H9 (cell line): ENCODE data around the gene ARVCF. TPM values are rescaled to one million over a fixed set of nuclear protein-coding genes. Genes with fewer than 3 reads are reported as not detected.

Experiments used
- DNase-seq: peaks from one replicate; pipeline ENCODE4 v3.0.0-alpha.2; 2017
- H2AFZ ChIP-seq: one replicate; pipeline ENCODE4 v1.6.1; 2013; ENCODE audit warnings: mild to moderate bottlenecking, low read length, control low read depth, moderate library complexity
- H2AK5ac ChIP-seq: 2 replicates; pipeline ENCODE4 v1.6.1; 2013; ENCODE audit warnings: low read length, control low read depth, mixed read lengths; ENCODE audit not compliant: insufficient read length
- H2BK120ac ChIP-seq: one replicate; pipeline ENCODE4 v1.6.1; 2013; ENCODE audit warnings: low read depth, mild to moderate bottlenecking, low read length, control low read depth, inconsistent platforms; ENCODE audit not compliant: poor library complexity, severe bottlenecking
- H2BK12ac ChIP-seq: 2 replicates; pipeline ENCODE4 v1.6.1; 2013; ENCODE audit warnings: low read length, control low read depth, mixed read lengths, low read depth; ENCODE audit not compliant: insufficient read length
- H2BK15ac ChIP-seq: 2 replicates; pipeline ENCODE4 v1.6.1; 2013; ENCODE audit warnings: low read depth, low read length, control low read depth
- H2BK20ac ChIP-seq: one replicate; pipeline ENCODE4 v1.6.1; 2013; ENCODE audit warnings: low read depth, mild to moderate bottlenecking, low read length, control low read depth, inconsistent platforms; ENCODE audit not compliant: poor library complexity, severe bottlenecking
- H2BK5ac ChIP-seq: 2 replicates; pipeline ENCODE4 v1.6.1; 2013; ENCODE audit warnings: low read length, control low read depth, mixed read lengths; ENCODE audit not compliant: insufficient read length
- H3K14ac ChIP-seq: 2 replicates; pipeline ENCODE4 v1.6.1; 2013; ENCODE audit warnings: low read length, control low read depth; ENCODE audit not compliant: insufficient read depth
- H3K18ac ChIP-seq: 2 replicates; pipeline ENCODE4 v1.6.1; 2013; ENCODE audit warnings: low read depth, mild to moderate bottlenecking, mixed read lengths, low read length, control low read depth; ENCODE audit not compliant: insufficient read length
- H3K23ac ChIP-seq: 2 replicates; pipeline ENCODE4 v1.6.1; 2013; ENCODE audit warnings: low read length, control low read depth, mixed read lengths, low read depth; ENCODE audit not compliant: insufficient read length
- H3K23me2 ChIP-seq: 2 replicates; pipeline ENCODE4 v1.6.1; 2013; ENCODE audit warnings: low read depth, mild to moderate bottlenecking, mixed read lengths, low read length, control low read depth; ENCODE audit not compliant: insufficient read length, poor library complexity, severe bottlenecking
- H3K27ac ChIP-seq: 2 replicates; pipeline ENCODE4 v1.5.1; 2013; ENCODE audit warnings: low read length, control low read depth, mixed read lengths, low read depth; ENCODE audit not compliant: insufficient read length
- H3K27me3 ChIP-seq: 2 replicates; pipeline ENCODE4 v1.6.1; 2013; ENCODE audit warnings: low read length, control low read depth, inconsistent platforms; ENCODE audit not compliant: insufficient read depth
- H3K4ac ChIP-seq: 2 replicates; pipeline ENCODE4 v1.6.1; 2013; ENCODE audit warnings: low read depth, mild to moderate bottlenecking, control low read depth, inconsistent platforms, low read length, moderate library complexity
- H3K4me1 ChIP-seq: 2 replicates; pipeline ENCODE4 v1.6.1; 2013; ENCODE audit warnings: low read length, control low read depth, inconsistent platforms; ENCODE audit not compliant: insufficient read depth
- H3K4me2 ChIP-seq: 2 replicates; pipeline ENCODE4 v1.6.1; 2013; ENCODE audit warnings: low read length, control low read depth, mixed read lengths; ENCODE audit not compliant: insufficient read length, insufficient read depth
- H3K56ac ChIP-seq: 2 replicates; pipeline ENCODE4 v1.6.1; 2013; ENCODE audit warnings: low read depth, mild to moderate bottlenecking, mixed read lengths, low read length, control low read depth; ENCODE audit not compliant: insufficient read length
- H3K79me1 ChIP-seq: 2 replicates; pipeline ENCODE4 v1.6.1; 2013; ENCODE audit warnings: low read depth, mild to moderate bottlenecking, moderate library complexity, low read length, control low read depth, inconsistent platforms; ENCODE audit not compliant: insufficient read depth, poor library complexity, severe bottlenecking
- H3K79me2 ChIP-seq: 2 replicates; pipeline ENCODE4 v1.6.1; 2013; ENCODE audit warnings: low read length, control low read depth, inconsistent platforms; ENCODE audit not compliant: insufficient read depth
- H3K9ac ChIP-seq: 2 replicates; pipeline ENCODE4 v1.6.1; 2013; ENCODE audit warnings: low read length, control low read depth, mixed read lengths; ENCODE audit not compliant: insufficient read length; ENCODE audit errors: extremely low read depth
- H3K9me3 ChIP-seq: one replicate; pipeline ENCODE4 v1.6.1; 2013; ENCODE audit warnings: low read depth, low read length, inconsistent platforms; ENCODE audit not compliant: control insufficient read depth
- H3T11ph ChIP-seq: one replicate; pipeline ENCODE4 v1.6.1; 2013; ENCODE audit warnings: mild to moderate bottlenecking, low read length, control low read depth, inconsistent platforms
- H4K20me1 ChIP-seq: one replicate; pipeline ENCODE4 v1.6.1; 2013; ENCODE audit not compliant: control insufficient read depth, insufficient read length, insufficient read depth
- H4K5ac ChIP-seq: 2 replicates; pipeline ENCODE4 v1.6.1; 2013; ENCODE audit warnings: low read depth, mild to moderate bottlenecking, mixed read lengths, low read length, control low read depth; ENCODE audit not compliant: insufficient read length
- H4K8ac ChIP-seq: replicated peaks from 2 replicates; pipeline ENCODE4 v1.6.1; 2013; ENCODE audit warnings: low read length, control low read depth, mixed read lengths, low read depth; ENCODE audit not compliant: insufficient read length
- H4K91ac ChIP-seq: 2 replicates; pipeline ENCODE4 v1.6.1; 2013; ENCODE audit warnings: low read depth, mild to moderate bottlenecking, moderate library complexity, mixed read lengths, low read length, control low read depth; ENCODE audit not compliant: insufficient read length
- H3K27ac Mint-ChIP-seq, 3 experiments: 2 replicates in 2 of 3; 3 replicates in 1 of 3; pipeline ENCODE4 v1.8.0; 2020 to 2021; ENCODE audit warnings: mixed read lengths in 3 of 3, mild to moderate bottlenecking in 1 of 3, moderate library complexity in 1 of 3
- H3K27me3 Mint-ChIP-seq: 2 replicates; pipeline ENCODE4 v1.8.0; 2021; ENCODE audit warnings: low read depth, mild to moderate bottlenecking, moderate library complexity, mixed read lengths
- H3K36me3 Mint-ChIP-seq, 3 experiments: 2 replicates in 2 of 3; 3 replicates in 1 of 3; pipeline ENCODE4 v1.8.0; 2020 to 2021; ENCODE audit warnings: low read depth in 3 of 3, mixed read lengths in 3 of 3; ENCODE audit not compliant: insufficient read depth in 1 of 3
- H3K4me1 Mint-ChIP-seq, 2 experiments: 2 replicates each; pipeline ENCODE4 v1.8.0; 2020; ENCODE audit warnings: mixed read lengths in 2 of 2
- H3K4me3 Mint-ChIP-seq, 2 experiments: 2 replicates in 1 of 2; 3 replicates in 1 of 2; pipeline ENCODE4 v1.8.0; 2020 to 2021; ENCODE audit warnings: mild to moderate bottlenecking in 2 of 2, mixed read lengths in 2 of 2, moderate library complexity in 1 of 2
- H3K9me3 Mint-ChIP-seq, 2 experiments: 2 replicates in 1 of 2; 3 replicates in 1 of 2; pipeline ENCODE4 v1.8.0; 2020; ENCODE audit warnings: mild to moderate bottlenecking in 2 of 2, mixed read lengths in 2 of 2, moderate library complexity in 1 of 2
- WGBS: extraction: QIAGEN DNeasy Blood & Tissue Kit; methylation state at CpG from one replicate; pipeline ENCODE4 v1.1.7; 2013; ENCODE audit warnings: missing lambda C conversion rate, low lambda C conversion rate, mixed read lengths; ENCODE audit not compliant: insufficient read length; ENCODE audit errors: extremely low coverage; 5-methylcytosine and 5-hydroxymethylcytosine counted together
- total RNA-seq: library from RNA; stranded (reverse); gene quantifications from 2 replicates; pipeline ENCODE4 v1.2.1, GENCODE V29; 2021
- TF ChIP-seq, protein P1 (sequence below): fragments of 200-600 bp; sonication (generic); conservative IDR thresholded peaks from 3 replicates; pipeline ENCODE4 v1.8.0; 2021; ENCODE audit warnings: antibody characterized with exemption, mild to moderate bottlenecking

Gene ARVCF
- total RNA-seq, 1 experiment from 2014 or later = 40.7 TPM

GRCh38 chr22:19965771-19966709, 50.6 kb downstream of the ARVCF start:
- no peak overlapping the region for H3K4me2 ChIP-seq
- no peak overlapping the region for H4K8ac ChIP-seq
- H2BK12ac ChIP-seq = no peak overlapping the region
- WGBS = no CpG with 5 or more reads among the region's 10 CpGs
- Mint-ChIP-seq H3K9me3 (no peaks in the 10 kb centered on the region), H3K4me3 (no peak overlapping the region), H3K27ac (no peak overlapping the region), H3K4me1 (peaks cover 15 to 17% of the 10 kb centered on the region in 2 experiments), H3K36me3 (peaks cover 1 to 30% (median 26%) of the 10 kb centered on the region in 3 experiments; a peak in 5 of 7 replicates), H3K27me3 (no peaks in the 10 kb centered on the region; the same call in 1 of the 2 replicates)
- H2BK20ac ChIP-seq = no peak overlapping the region
- H2AFZ ChIP-seq = no peak overlapping the region
- no peak overlapping the region for H3K4ac ChIP-seq
- no peaks in the 10 kb centered on the region for H3K79me1 ChIP-seq
- no peaks in the 10 kb centered on the region for H3K27me3 ChIP-seq
- H3K27ac ChIP-seq = no peak overlapping the region
- DNase-seq = peak; percentile 59
- no peak overlapping the region for H2BK15ac ChIP-seq
- H3K18ac ChIP-seq = no peak overlapping the region
- no peak overlapping the region for H2AK5ac ChIP-seq
- H3K9me3 ChIP-seq = no peaks in the 10 kb centered on the region
- no peaks in the 10 kb centered on the region for H3K79me2 ChIP-seq
- H3K9ac ChIP-seq = no peak overlapping the region
- H2BK120ac ChIP-seq = no peak overlapping the region
- no peak overlapping the region for H3K23ac ChIP-seq
- no peak overlapping the region for H2BK5ac ChIP-seq
- peaks cover 2% of the 10 kb centered on the region; the same call in 1 of the 2 replicates for H3K4me1 ChIP-seq
- TF ChIP-seq, protein P1, sequence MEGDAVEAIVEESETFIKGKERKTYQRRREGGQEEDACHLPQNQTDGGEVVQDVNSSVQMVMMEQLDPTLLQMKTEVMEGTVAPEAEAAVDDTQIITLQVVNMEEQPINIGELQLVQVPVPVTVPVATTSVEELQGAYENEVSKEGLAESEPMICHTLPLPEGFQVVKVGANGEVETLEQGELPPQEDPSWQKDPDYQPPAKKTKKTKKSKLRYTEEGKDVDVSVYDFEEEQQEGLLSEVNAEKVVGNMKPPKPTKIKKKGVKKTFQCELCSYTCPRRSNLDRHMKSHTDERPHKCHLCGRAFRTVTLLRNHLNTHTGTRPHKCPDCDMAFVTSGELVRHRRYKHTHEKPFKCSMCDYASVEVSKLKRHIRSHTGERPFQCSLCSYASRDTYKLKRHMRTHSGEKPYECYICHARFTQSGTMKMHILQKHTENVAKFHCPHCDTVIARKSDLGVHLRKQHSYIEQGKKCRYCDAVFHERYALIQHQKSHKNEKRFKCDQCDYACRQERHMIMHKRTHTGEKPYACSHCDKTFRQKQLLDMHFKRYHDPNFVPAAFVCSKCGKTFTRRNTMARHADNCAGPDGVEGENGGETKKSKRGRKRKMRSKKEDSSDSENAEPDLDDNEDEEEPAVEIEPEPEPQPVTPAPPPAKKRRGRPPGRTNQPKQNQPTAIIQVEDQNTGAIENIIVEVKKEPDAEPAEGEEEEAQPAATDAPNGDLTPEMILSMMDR = peak; percentile 72
- no peaks in the 10 kb centered on the region for H4K20me1 ChIP-seq
- no peak overlapping the region for H3K14ac ChIP-seq
- H3K23me2 ChIP-seq = no peaks in the 10 kb centered on the region
- H4K91ac ChIP-seq = no peak overlapping the region
- H3K56ac ChIP-seq = no peak overlapping the region
- no peak overlapping the region for H4K5ac ChIP-seq
- H3T11ph ChIP-seq = no peak overlapping the region
